ENCODE results near the gene NLK.

DNA sequence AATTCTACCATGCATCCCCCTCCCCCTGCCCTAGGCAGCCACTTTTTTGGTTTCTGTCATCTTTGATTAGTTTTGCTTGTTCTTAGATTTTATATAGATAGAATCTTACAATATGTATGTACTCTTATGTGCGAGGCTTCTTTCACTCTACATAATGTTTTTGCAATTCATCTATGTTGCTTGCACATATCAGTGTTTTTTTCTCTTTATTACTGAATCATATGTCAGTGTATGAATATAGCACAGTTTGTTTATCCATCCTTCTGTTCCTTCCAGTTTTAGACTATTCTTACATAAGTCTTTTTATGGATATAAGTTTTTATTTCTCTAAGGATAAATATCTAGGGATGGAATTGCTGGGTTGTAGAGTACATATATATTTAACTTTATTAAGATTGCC lies 26.6 kb downstream of the NLK start:
- TF ChIP-seq POLR2A (IDR thresholded peaks at IDR 0.05): no peak
- TF ChIP-seq, protein P1, sequence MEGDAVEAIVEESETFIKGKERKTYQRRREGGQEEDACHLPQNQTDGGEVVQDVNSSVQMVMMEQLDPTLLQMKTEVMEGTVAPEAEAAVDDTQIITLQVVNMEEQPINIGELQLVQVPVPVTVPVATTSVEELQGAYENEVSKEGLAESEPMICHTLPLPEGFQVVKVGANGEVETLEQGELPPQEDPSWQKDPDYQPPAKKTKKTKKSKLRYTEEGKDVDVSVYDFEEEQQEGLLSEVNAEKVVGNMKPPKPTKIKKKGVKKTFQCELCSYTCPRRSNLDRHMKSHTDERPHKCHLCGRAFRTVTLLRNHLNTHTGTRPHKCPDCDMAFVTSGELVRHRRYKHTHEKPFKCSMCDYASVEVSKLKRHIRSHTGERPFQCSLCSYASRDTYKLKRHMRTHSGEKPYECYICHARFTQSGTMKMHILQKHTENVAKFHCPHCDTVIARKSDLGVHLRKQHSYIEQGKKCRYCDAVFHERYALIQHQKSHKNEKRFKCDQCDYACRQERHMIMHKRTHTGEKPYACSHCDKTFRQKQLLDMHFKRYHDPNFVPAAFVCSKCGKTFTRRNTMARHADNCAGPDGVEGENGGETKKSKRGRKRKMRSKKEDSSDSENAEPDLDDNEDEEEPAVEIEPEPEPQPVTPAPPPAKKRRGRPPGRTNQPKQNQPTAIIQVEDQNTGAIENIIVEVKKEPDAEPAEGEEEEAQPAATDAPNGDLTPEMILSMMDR (IDR thresholded peaks at IDR 0.05): no peak
